CD8-positive, alpha-beta memory T cell (primary cell): Measurements from ENCODE around the gene FAT2. TPM values are rescaled to one million over a fixed set of nuclear protein-coding genes. Genes with fewer than 3 reads are reported as not detected.

Experiments used
- CTCF ChIA-PET: fragments of 350-600 bp; sonication (Branson Sonifier 250); formaldehyde crosslinking; loops from one replicate; lab custom pipeline; 2021; ENCODE audit warnings: antibody characterized with exemption; lab: Charles Lee
- POLR2A ChIA-PET: fragments of 350-600 bp; sonication (Branson Sonifier 250); formaldehyde crosslinking; loops from one replicate; lab custom pipeline; 2021; ENCODE audit warnings: antibody characterized with exemption; lab: Charles Lee
- DNase-seq, 5 donors: peaks; one replicate each; pipeline versions ENCODE4 v3.0.0 to v3.0.0-alpha.2; 2020 to 2022; ENCODE audit warnings: mixed read lengths in 1 of 5
- H3K27ac ChIP-seq: one replicate; pipeline ENCODE4 v1.7.0; 2013; ENCODE audit warnings: low read depth, mild to moderate bottlenecking, low read length, moderate library complexity
- H3K27me3 ChIP-seq: 2 replicates; pipeline ENCODE4 v1.7.0; 2013; ENCODE audit warnings: low read length, mild to moderate bottlenecking; ENCODE audit not compliant: insufficient read depth, poor library complexity, severe bottlenecking
- H3K36me3 ChIP-seq: 2 replicates; pipeline ENCODE4 v1.7.0; 2013; ENCODE audit warnings: mild to moderate bottlenecking, low read length, moderate library complexity; ENCODE audit not compliant: insufficient read depth
- H3K4me1 ChIP-seq: 2 replicates; pipeline ENCODE4 v1.7.0; 2013; ENCODE audit warnings: mild to moderate bottlenecking, low read length, moderate library complexity; ENCODE audit not compliant: insufficient read depth
- H3K4me3 ChIP-seq: 2 replicates; pipeline ENCODE4 v1.7.0; 2013; ENCODE audit warnings: mild to moderate bottlenecking, low read length
- H3K9me3 ChIP-seq: 2 replicates; pipeline ENCODE4 v1.7.0; 2013; ENCODE audit warnings: mild to moderate bottlenecking, low read length
- H3K27ac Mint-ChIP-seq, 8 donors: one replicate each; pipeline ENCODE4 v1.8.0; 2020 to 2021; ENCODE audit warnings: mixed read lengths in 8 of 8, mild to moderate bottlenecking in 6 of 8, inconsistent platforms in 3 of 8, moderate library complexity in 3 of 8
- H3K27me3 Mint-ChIP-seq, 2 donors: one replicate each; pipeline ENCODE4 v1.8.0; 2020 to 2021; ENCODE audit warnings: mixed read lengths in 2 of 2, mild to moderate bottlenecking in 1 of 2, moderate library complexity in 1 of 2
- H3K36me3 Mint-ChIP-seq, 3 donors: one replicate each; pipeline ENCODE4 v1.8.0; 2020 to 2021; ENCODE audit warnings: mixed read lengths in 3 of 3, inconsistent platforms in 1 of 3, mild to moderate bottlenecking in 1 of 3
- H3K4me1 Mint-ChIP-seq, 3 donors: one replicate each; pipeline ENCODE4 v1.8.0; 2020 to 2021; ENCODE audit warnings: mixed read lengths in 3 of 3, inconsistent platforms in 1 of 3, mild to moderate bottlenecking in 1 of 3
- H3K4me3 Mint-ChIP-seq, 7 donors: one replicate each; pipeline ENCODE4 v1.8.0; 2020 to 2021; ENCODE audit warnings: mixed read lengths in 7 of 7, mild to moderate bottlenecking in 6 of 7, moderate library complexity in 4 of 7, inconsistent platforms in 2 of 7
- H3K9me3 Mint-ChIP-seq, 5 donors: one replicate each; pipeline ENCODE4 v1.8.0; 2020 to 2022; ENCODE audit warnings: mixed read lengths in 5 of 5, mild to moderate bottlenecking in 3 of 5, moderate library complexity in 2 of 5, inconsistent platforms in 1 of 5
- polyA plus RNA-seq: library from polyadenylated mRNA; unstranded; fragments of 300-500 nt; fragmentation: Illumina TruSeq; gene quantifications from one replicate; pipeline ENCODE4 v1.2.3, GENCODE V29; 2021
- total RNA-seq, 2 experiments: library from RNA; stranded (reverse); gene quantifications; one replicate each; pipeline ENCODE4 v1.2.3, GENCODE V29; 2021

Gene FAT2
- total RNA-seq (not detected), polyA plus RNA-seq (not detected)

GRCh38 chr5:151591144-151591819 is at the start of gene FAT2:
TSS of gene FAT2 (minus strand) at chr5:151591331. CDS start at chr5:151568931, 22,400 bp downstream.
- Histone ChIP-seq H3K27me3 (no peaks in the 10 kb centered on the region), H3K27ac (no peak within 1 kb of the TSS), H3K36me3 (no peaks in the 10 kb centered on the region), H3K4me3 (no peak within 1 kb of the TSS), H3K9me3 (no peaks in the 10 kb centered on the region), H3K4me1 (no peaks in the 10 kb centered on the region)
- Mint-ChIP-seq H3K4me1 (no peaks in the 10 kb centered on the region), H3K27ac (no peak within 1 kb of the TSS), H3K4me3 (no peak within 1 kb of the TSS), H3K9me3 (no peaks in the 10 kb centered on the region), H3K36me3 (no peaks in the 10 kb centered on the region), H3K27me3 (peaks cover 0 to 1% of the 10 kb centered on the region in 2 donors)
- no peak for DNase-seq
- CTCF ChIA-PET: interaction anchor here (1.8 kb wide), 1 partner anchor 9 kb away, joined by 4 read pairs; no protein-coding TSS in a partner anchor
- POLR2A ChIA-PET: no interaction called here

- Histone ChIP-seq H3K9me3 (no peaks in the 10 kb centered on the region), H3K27ac (no peak overlapping the region), H3K27me3 (no peaks in the 10 kb centered on the region), H3K4me3 (no peak overlapping the region), H3K4me1 (peaks cover 6% of the 10 kb centered on the region), H3K36me3 (no peaks in the 10 kb centered on the region)
- Mint-ChIP-seq H3K27ac (peak overlapping the region in 1 of 8 donors; percentile 7), H3K27me3 (peaks cover 3 to 12% of the 10 kb centered on the region in 2 donors), H3K4me1 (peaks cover 0 to 14% (median 8%) of the 10 kb centered on the region in 3 donors), H3K36me3 (no peaks in the 10 kb centered on the region), H3K4me3 (no peak overlapping the region), H3K9me3 (no peaks in the 10 kb centered on the region)
- CTCF ChIA-PET: interaction anchor here (0.5 to 1.5 kb wide), 2 partner anchors 14 to 184 kb away, joined by 3 to 8 read pairs; no protein-coding TSS in a partner anchor
- DNase-seq: no peak
- POLR2A ChIA-PET: no interaction called here
Observed at GRCh38 chr5:151638619-151639018, 47.5 kb upstream of the FAT2 start.

- no peak overlapping the region for H3K4me3 Mint-ChIP-seq
Observed at GRCh38 chr5:151637676-151638075, 46.5 kb upstream of the FAT2 start.

GRCh38 chr5:151633892-151634291 is 42.8 kb upstream of the FAT2 start:
- no peak overlapping the region for H3K27ac ChIP-seq
- no peaks in the 10 kb centered on the region for H3K36me3 ChIP-seq
- no peak for DNase-seq
- H3K27me3 ChIP-seq: no peaks in the 10 kb centered on the region
- H3K9me3 Mint-ChIP-seq: no peaks in the 10 kb centered on the region
- H3K4me1 Mint-ChIP-seq: no peaks in the 10 kb centered on the region
- H3K9me3 ChIP-seq: no peaks in the 10 kb centered on the region
- peaks cover 0 to 2% (median 0%) of the 10 kb centered on the region in 3 donors for H3K36me3 Mint-ChIP-seq
- peaks cover 4 to 22% of the 10 kb centered on the region in 2 donors for H3K27me3 Mint-ChIP-seq
- no peak overlapping the region for H3K4me3 ChIP-seq
- H3K4me3 Mint-ChIP-seq: no peak overlapping the region
- no peaks in the 10 kb centered on the region for H3K4me1 ChIP-seq
- POLR2A ChIA-PET: no interaction called here
- CTCF ChIA-PET: no interaction called here
- H3K27ac Mint-ChIP-seq: peak overlapping the region in 1 of 8 donors; percentile 15

More at GRCh38 chr5:151637676-151638075, 46.5 kb upstream of the FAT2 start:
- Histone ChIP-seq H3K27ac (no peak overlapping the region), H3K27me3 (no peaks in the 10 kb centered on the region), H3K9me3 (no peaks in the 10 kb centered on the region), H3K36me3 (no peaks in the 10 kb centered on the region), H3K4me3 (no peak overlapping the region), H3K4me1 (peaks cover 6% of the 10 kb centered on the region)
- no peaks in the 10 kb centered on the region for H3K36me3 Mint-ChIP-seq
- DNase-seq: no peak
- no peak overlapping the region for H3K27ac Mint-ChIP-seq
- CTCF ChIA-PET: no interaction called here
- POLR2A ChIA-PET: no interaction called here
- H3K27me3 Mint-ChIP-seq: peaks cover 3 to 9% of the 10 kb centered on the region in 2 donors
- no peaks in the 10 kb centered on the region for H3K9me3 Mint-ChIP-seq
- H3K4me1 Mint-ChIP-seq: peaks cover 0 to 14% (median 8%) of the 10 kb centered on the region in 3 donors

- H3K27ac ChIP-seq: no peak overlapping the region
- no peaks in the 10 kb centered on the region for H3K9me3 ChIP-seq
- ChIA-PET CTCF (no interaction called here), POLR2A (no interaction called here)
- H3K4me3 ChIP-seq: no peak overlapping the region
- H3K4me3 Mint-ChIP-seq: no peak overlapping the region
- H3K4me1 Mint-ChIP-seq: no peaks in the 10 kb centered on the region
- H3K27ac Mint-ChIP-seq: no peak overlapping the region
- H3K9me3 Mint-ChIP-seq: no peaks in the 10 kb centered on the region
- peaks cover 6 to 22% of the 10 kb centered on the region in 2 donors for H3K27me3 Mint-ChIP-seq
- H3K4me1 ChIP-seq: no peaks in the 10 kb centered on the region
- no peak for DNase-seq
- H3K36me3 ChIP-seq: no peaks in the 10 kb centered on the region
- no peaks in the 10 kb centered on the region for H3K27me3 ChIP-seq
- H3K36me3 Mint-ChIP-seq: peaks cover 0 to 2% (median 0%) of the 10 kb centered on the region in 3 donors
Observed at GRCh38 chr5:151632941-151633340, 41.8 kb upstream of the FAT2 start.

GRCh38 chr5:151632524-151632923 is 41.4 kb upstream of the FAT2 start:
- Mint-ChIP-seq H3K9me3 (no peaks in the 10 kb centered on the region), H3K4me3 (no peak overlapping the region), H3K4me1 (no peaks in the 10 kb centered on the region), H3K27me3 (peaks cover 9 to 22% of the 10 kb centered on the region in 2 donors), H3K36me3 (peaks cover 0 to 2% (median 0%) of the 10 kb centered on the region in 3 donors), H3K27ac (no peak overlapping the region)
- CTCF ChIA-PET: no interaction called here
- POLR2A ChIA-PET: no interaction called here
- Histone ChIP-seq H3K4me1 (no peaks in the 10 kb centered on the region), H3K4me3 (no peak overlapping the region), H3K27ac (no peak overlapping the region), H3K36me3 (no peaks in the 10 kb centered on the region), H3K9me3 (no peaks in the 10 kb centered on the region), H3K27me3 (no peaks in the 10 kb centered on the region)
- no peak for DNase-seq

- Mint-ChIP-seq H3K27ac (no peak overlapping the region), H3K27me3 (peaks cover 9 to 22% of the 10 kb centered on the region in 2 donors), H3K4me3 (no peak overlapping the region), H3K36me3 (peaks cover 0 to 2% (median 0%) of the 10 kb centered on the region in 3 donors), H3K9me3 (no peaks in the 10 kb centered on the region), H3K4me1 (no peaks in the 10 kb centered on the region)
- POLR2A ChIA-PET: no interaction called here
- no peak for DNase-seq
- no peaks in the 10 kb centered on the region for H3K4me1 ChIP-seq
- CTCF ChIA-PET: no interaction called here
- H3K9me3 ChIP-seq: no peaks in the 10 kb centered on the region
- H3K4me3 ChIP-seq: no peak overlapping the region
- H3K36me3 ChIP-seq: no peaks in the 10 kb centered on the region
- no peaks in the 10 kb centered on the region for H3K27me3 ChIP-seq
- H3K27ac ChIP-seq: no peak overlapping the region
Observed at GRCh38 chr5:151631941-151632340, 40.8 kb upstream of the FAT2 start.

GRCh38 chr5:151630088-151630487 is 39.0 kb upstream of the FAT2 start:
- no peak overlapping the region for H3K27ac Mint-ChIP-seq
- no peaks in the 10 kb centered on the region for H3K36me3 ChIP-seq
- H3K4me1 ChIP-seq: no peaks in the 10 kb centered on the region
- no peak overlapping the region for H3K27ac ChIP-seq
- H3K27me3 ChIP-seq: no peaks in the 10 kb centered on the region
- no peaks in the 10 kb centered on the region for H3K4me1 Mint-ChIP-seq
- H3K9me3 Mint-ChIP-seq: no peaks in the 10 kb centered on the region
- no peaks in the 10 kb centered on the region for H3K9me3 ChIP-seq
- no peak for DNase-seq
- no peak overlapping the region for H3K4me3 Mint-ChIP-seq
- H3K27me3 Mint-ChIP-seq: peaks cover 9 to 18% of the 10 kb centered on the region in 2 donors
- no peak overlapping the region for H3K4me3 ChIP-seq
- CTCF ChIA-PET: no interaction called here
- POLR2A ChIA-PET: no interaction called here
- H3K36me3 Mint-ChIP-seq: peaks cover 0 to 2% (median 0%) of the 10 kb centered on the region in 3 donors
